Pancreas (tissue), 10 donors: ENCODE results near the gene CPSF4L. TPM values are rescaled to one million over a fixed set of nuclear protein-coding genes. Genes with fewer than 3 reads are reported as not detected.
A peak's percentile ranks its signal among the peaks of the same experiment; 100 is the strongest.
"Not testable (repeated sequence)": the region's sequence is repeated elsewhere in the genome, so short reads cannot be mapped to it uniquely, and the experiment has no call there.

ENCODE experiments used
- ATAC-seq, 4 donors: fragments of 200-7000 bp; cut with Tn5 transposase; one replicate each; pipeline versions ENCODE4 v1.8.0 to v1.9.1; 2020; ENCODE audit warnings: mild to moderate bottlenecking in 4 of 4, moderate library complexity in 4 of 4
- DNase-seq, 6 donors: peaks; one replicate each; pipeline ENCODE4 v3.0.0-alpha.2; 2020
- FAIRE-seq: peaks from 2 replicates; lab custom pipeline; 2012; peaks lifted over from hg19 to GRCh38; lab: Jason Lieb, UNC
- H3K27ac ChIP-seq, 4 donors: fragments of 200-600 bp; sonication (generic); 1 replicate in 3 of 4; 2 replicates in 1 of 4; pipeline versions ENCODE4 v1.5.0 to v1.8.0; 2020
- H3K27me3 ChIP-seq, 4 donors: fragments of 200-600 bp; one replicate each; pipeline ENCODE4 v1.8.0; 2021
- H3K36me3 ChIP-seq, 3 donors: fragments of 200-600 bp; sonication (generic) in 1 of 3; one replicate each; pipeline versions ENCODE4 v1.5.0 to v1.8.0; 2020 to 2021
- H3K4me1 ChIP-seq, 3 donors: fragments of 200-600 bp; one replicate each; pipeline ENCODE4 v1.8.0; 2021
- H3K4me3 ChIP-seq, 4 donors: fragments of 200-600 bp; sonication (generic) in 2 of 4; one replicate each; pipeline versions ENCODE4 v1.5.0 to v1.8.0; 2020 to 2021
- H3K9me3 ChIP-seq, 4 donors: fragments of 200-600 bp; one replicate each; pipeline ENCODE4 v1.8.0; 2021
- WGBS, 2 donors: extraction: QIAGEN DNeasy Blood & Tissue Kit; methylation state at CpG; one replicate each; pipeline ENCODE4 v1.1.7; 2013; 5-methylcytosine and 5-hydroxymethylcytosine counted together
- intact Hi-C, 3 donors: fragments of 100-400 bp; cut with DNase I; formaldehyde crosslinking; loops; one replicate each; pipeline versions ENCODE4 v1.11.1 to v1.14.2; 2022
- polyA plus RNA-seq, 2 donors: library from polyadenylated mRNA; stranded (reverse); fragments of 200-250 nt; gene quantifications; one replicate each; pipeline ENCODE4 v1.2.3, GENCODE V29; 2013
- total RNA-seq, 6 donors: library from RNA; stranded (reverse); fragmentation: NEBNext Ultra II Directional in 4 of 6; extraction: Animal tissue kit (Norgen Biotek cat#: 25700) in 4 of 6; gene quantifications; one replicate each; pipeline versions ENCODE4 v1.2.1 to v1.2.4, GENCODE V29; 2021 to 2023
- TF ChIP-seq, protein P1 (sequence below), 4 donors: fragments of 200-600 bp; sonication (generic) in 3 of 4; IDR thresholded peaks; one replicate each; pipeline versions ENCODE4 v1.5.0 to v1.8.0; 2021; ENCODE audit warnings: antibody characterized with exemption in 4 of 4
- donor health status: healthy with polysubstance abuse.
- donor health status: DM: no; HTN: no; CAD: no; lungs with moderate emphysema.
- donor health status: DM: no; HTN: no; CAD: no.
- donor health status: control.
- donor health status: control.
- donor health status: Bipolar disorder and iron deficiency.
- donor health status: DM: yes; HTN: yes; CAD: no.
- donor health status: DM: no; HTN: no; CAD: no.
- donor health status: DM: no; HTN: no; CAD: no.
- donor health status: DM: yes; HTN: yes; CAD: no.

Gene CPSF4L
- total and polyA plus RNA-seq, 8 donors, result 0.19 to 0.67 (median 0.21) TPM; not detected in 4

DNA sequence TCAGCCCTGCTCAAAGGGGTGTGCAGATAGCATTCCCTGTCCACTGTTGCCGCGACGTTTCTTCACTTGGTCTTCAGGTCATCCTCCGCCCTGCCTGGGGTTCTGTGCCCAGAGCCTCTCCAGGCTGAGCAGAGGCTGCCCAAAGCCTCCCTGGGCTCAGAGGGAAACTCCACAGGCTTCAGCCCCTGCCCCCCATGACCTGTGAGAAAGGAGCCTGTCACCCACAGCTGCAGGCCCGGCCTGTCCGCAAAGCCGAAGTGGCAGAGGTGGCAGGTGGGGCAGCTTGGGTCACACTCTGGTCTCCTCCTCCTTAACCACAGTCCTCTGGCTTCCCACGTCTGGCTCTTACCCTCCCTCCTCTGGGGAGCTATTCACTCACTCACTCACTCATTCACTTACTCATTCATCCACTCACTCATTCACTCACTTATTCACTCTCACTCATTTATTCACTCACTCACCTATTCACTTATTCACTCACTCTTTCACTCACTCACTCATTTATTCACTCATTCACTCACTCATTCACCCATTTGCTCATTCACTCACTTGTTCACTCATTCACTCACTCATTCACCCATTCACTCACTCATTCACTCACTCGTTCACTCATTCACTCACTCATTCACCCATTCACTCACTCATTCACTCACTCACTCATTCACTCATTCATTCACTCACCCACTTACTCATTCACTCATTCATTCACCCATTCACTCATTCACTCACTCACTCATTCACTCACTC is 7.1 kb upstream of the CPSF4L start:
- peak; percentile 91 to 95 (median 94) for ATAC-seq
- intact Hi-C loops, result no loop called here
- H3K4me1 ChIP-seq, result peaks cover 8 to 20% (median 18%) of the 10 kb centered on the region in 3 donors
- no peaks in the 10 kb centered on the region for H3K27me3 ChIP-seq
- TF ChIP-seq, protein P1, sequence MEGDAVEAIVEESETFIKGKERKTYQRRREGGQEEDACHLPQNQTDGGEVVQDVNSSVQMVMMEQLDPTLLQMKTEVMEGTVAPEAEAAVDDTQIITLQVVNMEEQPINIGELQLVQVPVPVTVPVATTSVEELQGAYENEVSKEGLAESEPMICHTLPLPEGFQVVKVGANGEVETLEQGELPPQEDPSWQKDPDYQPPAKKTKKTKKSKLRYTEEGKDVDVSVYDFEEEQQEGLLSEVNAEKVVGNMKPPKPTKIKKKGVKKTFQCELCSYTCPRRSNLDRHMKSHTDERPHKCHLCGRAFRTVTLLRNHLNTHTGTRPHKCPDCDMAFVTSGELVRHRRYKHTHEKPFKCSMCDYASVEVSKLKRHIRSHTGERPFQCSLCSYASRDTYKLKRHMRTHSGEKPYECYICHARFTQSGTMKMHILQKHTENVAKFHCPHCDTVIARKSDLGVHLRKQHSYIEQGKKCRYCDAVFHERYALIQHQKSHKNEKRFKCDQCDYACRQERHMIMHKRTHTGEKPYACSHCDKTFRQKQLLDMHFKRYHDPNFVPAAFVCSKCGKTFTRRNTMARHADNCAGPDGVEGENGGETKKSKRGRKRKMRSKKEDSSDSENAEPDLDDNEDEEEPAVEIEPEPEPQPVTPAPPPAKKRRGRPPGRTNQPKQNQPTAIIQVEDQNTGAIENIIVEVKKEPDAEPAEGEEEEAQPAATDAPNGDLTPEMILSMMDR (IDR thresholded peaks at IDR 0.05), result no peak
- peak; percentile 76 to 93 (median 88) for DNase-seq
- H3K27ac ChIP-seq, result peak overlapping the region; percentile 35 to 62 (median 50)
- no peak overlapping the region for H3K4me3 ChIP-seq
- no peaks in the 10 kb centered on the region for H3K9me3 ChIP-seq
- WGBS, 2 donors, result 35 to 41% methylated on average over 9 of the region's 9 CpGs
- no peaks in the 10 kb centered on the region for H3K36me3 ChIP-seq
- no peak for FAIRE-seq

DNA sequence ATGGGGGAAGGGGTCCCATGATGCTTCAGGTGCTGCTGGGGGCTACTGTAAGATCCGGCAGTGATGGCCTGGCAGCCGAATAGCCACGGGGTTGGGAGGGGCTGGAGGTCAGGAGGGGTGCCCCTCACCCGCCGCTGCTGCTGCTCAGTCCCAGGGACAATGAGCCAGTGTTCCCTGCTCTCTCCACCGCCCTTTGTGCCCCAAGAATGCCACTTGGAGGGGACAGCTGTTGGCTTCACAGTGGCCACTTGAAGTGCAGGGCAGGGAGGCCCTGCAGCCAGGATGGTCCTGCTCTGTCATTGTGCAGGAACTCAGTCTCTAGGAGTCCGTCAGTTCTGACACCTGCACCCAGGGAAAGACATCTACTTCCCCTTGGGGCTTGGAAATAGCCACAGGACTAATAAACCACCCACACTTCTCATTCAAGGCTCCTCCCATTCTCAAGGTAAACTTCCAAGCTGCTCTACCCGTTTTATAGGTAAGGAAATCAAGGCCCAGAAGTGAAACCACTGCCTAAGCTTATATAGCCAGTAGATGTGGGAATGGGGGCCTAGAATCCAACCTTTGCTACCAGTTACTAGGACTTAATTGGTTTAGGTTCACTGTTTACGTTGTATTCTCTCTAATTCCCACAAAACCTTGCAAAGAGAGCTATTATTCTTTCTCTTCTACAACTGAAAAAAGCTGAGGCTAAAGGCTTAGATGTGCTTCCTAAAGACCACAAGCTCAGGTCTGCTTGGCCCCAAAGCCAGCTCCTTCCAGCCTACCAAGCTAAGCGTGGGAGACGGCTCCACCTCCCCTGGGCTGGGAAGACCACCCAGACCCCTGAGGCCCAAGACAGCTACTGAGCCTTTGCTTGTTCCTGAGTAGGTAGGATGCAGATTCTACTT is 6.2 kb upstream of the CPSF4L start:
- DNase-seq (peak in 1 of 6 donors; percentile 39), FAIRE-seq (no peak), ATAC-seq (peak in 3 of 4 donors; percentile 5 to 14 (median 7))
- peak overlapping the region; percentile 35 to 62 (median 50) for H3K27ac ChIP-seq
- H3K36me3 ChIP-seq, result no peaks in the 10 kb centered on the region
- 33 to 44% methylated on average over 11 of the region's 11 CpGs for WGBS, 2 donors
- no peaks in the 10 kb centered on the region for H3K9me3 ChIP-seq
- H3K27me3 ChIP-seq, result no peaks in the 10 kb centered on the region
- no peak overlapping the region for H3K4me3 ChIP-seq
- H3K4me1 ChIP-seq, result peaks cover 13 to 25% (median 23%) of the 10 kb centered on the region in 3 donors
- intact Hi-C loops, result no loop called here
- TF ChIP-seq, protein P1 (IDR thresholded peaks at IDR 0.05), result no peak

DNA sequence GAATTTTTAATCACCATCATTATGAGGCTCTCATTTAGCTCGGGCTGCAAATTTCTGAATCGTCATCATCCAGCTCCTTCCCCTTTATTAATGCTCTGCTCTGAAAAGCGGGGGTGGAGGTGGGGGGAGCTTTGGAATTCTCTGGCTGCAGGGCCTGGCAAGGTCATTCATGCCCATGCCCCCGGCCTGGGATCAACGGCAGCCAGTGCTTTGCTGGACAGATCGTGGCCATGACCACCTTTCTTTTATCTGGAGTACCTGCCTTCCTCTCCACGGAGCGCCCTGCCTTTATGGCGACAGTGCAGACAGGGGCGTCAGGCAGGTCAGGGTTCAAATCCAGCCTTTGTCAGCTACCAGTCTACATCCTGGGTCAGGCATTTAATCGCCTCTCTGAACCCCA is 5.1 kb upstream of the CPSF4L start:
- no peaks in the 10 kb centered on the region for H3K27me3 ChIP-seq
- TF ChIP-seq, protein P1 (IDR thresholded peaks at IDR 0.05), result no peak
- intact Hi-C loops, result no loop called here
- H3K4me1 ChIP-seq, result peaks cover 23 to 36% (median 32%) of the 10 kb centered on the region in 3 donors
- no peaks in the 10 kb centered on the region for H3K9me3 ChIP-seq
- no peak for ATAC-seq
- no peak overlapping the region for H3K4me3 ChIP-seq
- no peak for FAIRE-seq
- WGBS, 2 donors, result 43 to 48% methylated on average over 11 of the region's 11 CpGs
- no peak overlapping the region for H3K27ac ChIP-seq
- H3K36me3 ChIP-seq, result no peaks in the 10 kb centered on the region
- DNase-seq, result no peak

DNA sequence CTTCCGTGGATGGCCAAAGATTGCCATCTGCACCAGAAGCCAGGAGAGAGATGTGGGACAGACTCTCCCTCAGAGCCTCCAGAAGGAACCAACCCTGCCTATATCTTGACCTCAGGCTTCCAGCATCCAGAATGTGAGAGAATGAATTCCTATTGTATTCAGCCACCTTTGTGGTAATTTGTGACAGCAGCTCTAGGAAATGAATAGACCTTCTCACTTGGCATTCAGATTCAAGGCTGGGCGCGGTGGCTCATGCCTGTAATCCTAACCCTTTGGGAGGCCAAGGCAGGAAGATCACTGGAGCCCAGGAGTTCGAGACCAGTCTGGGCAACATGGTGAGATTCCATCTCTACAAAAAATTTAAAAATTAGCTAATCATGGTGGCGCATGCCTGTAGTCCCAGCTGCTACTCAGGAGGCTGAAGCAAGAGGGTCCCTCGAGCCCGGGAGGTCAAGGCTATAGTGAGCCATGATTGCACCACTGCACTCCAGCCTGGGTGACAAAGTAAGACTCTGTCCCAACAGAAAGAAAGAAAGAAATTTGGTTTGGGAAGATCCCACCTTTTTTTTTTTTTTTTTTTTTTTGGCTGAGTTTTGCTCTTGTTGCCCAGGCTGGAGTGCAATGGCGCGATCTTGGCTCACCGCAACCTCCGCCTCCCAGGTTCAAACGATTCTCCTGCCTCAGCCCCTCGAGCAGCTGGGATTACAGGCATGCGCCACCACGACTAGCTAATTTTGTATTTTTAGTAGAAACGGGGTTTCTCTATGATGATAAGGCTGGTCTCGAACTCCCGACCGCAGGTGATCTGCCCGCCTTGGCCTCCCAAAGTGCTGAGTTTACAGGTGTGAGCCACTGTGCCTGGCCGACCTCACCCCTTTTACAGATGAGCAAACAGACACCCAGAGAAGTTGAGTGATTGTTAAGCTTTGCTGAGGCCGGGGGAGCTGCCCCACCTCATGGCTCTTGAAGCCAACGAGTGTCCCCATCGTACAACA is 4.3 kb upstream of the CPSF4L start:
- no peaks in the 10 kb centered on the region for H3K9me3 ChIP-seq
- no peaks in the 10 kb centered on the region for H3K27me3 ChIP-seq
- H3K27ac ChIP-seq, result no peak overlapping the region
- no peak for FAIRE-seq
- intact Hi-C loops, result no loop called here
- no peak for DNase-seq
- TF ChIP-seq, protein P1 (IDR thresholded peaks at IDR 0.05), result no peak
- no peaks in the 10 kb centered on the region for H3K36me3 ChIP-seq
- H3K4me3 ChIP-seq, result no peak overlapping the region
- 90 to 92% methylated on average over 24 of the region's 24 CpGs for WGBS, 2 donors
- H3K4me1 ChIP-seq, result peaks cover 32 to 41% (median 40%) of the 10 kb centered on the region in 3 donors
- ATAC-seq, result no peak

DNA sequence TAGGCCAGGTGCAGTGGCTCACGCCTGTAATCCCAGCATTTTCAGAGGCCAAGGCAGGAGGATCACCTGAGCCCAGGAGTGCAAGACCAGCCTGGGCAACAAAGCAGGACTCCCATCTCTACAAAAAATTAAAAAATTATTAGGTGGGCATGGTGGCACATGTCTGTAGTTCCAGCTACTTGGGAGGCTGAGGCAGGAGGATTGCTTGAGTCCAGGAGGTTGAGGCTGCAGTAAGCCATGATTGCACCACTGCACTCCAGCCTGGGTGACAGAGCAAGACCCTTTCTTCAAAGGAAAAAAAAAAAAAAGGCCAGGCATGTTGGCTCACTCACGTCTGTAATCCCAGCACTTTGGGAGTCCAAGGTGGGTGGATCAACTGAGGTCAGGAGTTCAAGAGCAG is 2.8 kb upstream of the CPSF4L start:
- not testable (repeated sequence) for FAIRE-seq, H3K4me3 ChIP-seq, ATAC-seq, H3K27me3 ChIP-seq, H3K9me3 ChIP-seq, DNase-seq, H3K36me3 ChIP-seq
- intact Hi-C loops, result loop anchor here in 1 of 3 donors (5.0 kb wide), 1 partner anchor 43 kb away; no protein-coding TSS in a partner anchor
- Histone ChIP-seq H3K27ac (peak overlapping the region in 2 of 4 donors; percentile 96 to 97), H3K4me1 (peaks cover 33 to 42% (median 40%) of the 10 kb centered on the region in 3 donors)
- 64 to 72% methylated on average over 2 of the region's 2 CpGs for WGBS, 2 donors
